Lower lobe of right lung (tissue), 2 donors: ENCODE measurements around the gene MCTP1. TPM values are rescaled to one million over a fixed set of nuclear protein-coding genes. Genes with fewer than 3 reads are reported as not detected.

Experiments
- ATAC-seq, 2 donors: fragments of 200-7000 bp; cut with Tn5 transposase; one replicate each; pipeline ENCODE4 v1.9.1; 2020 to 2022; ENCODE audit warnings: mild to moderate bottlenecking in 2 of 2, moderate library complexity in 2 of 2
- DNase-seq: peaks from one replicate; pipeline ENCODE4 v3.0.0-alpha.2; 2020
- H3K27ac ChIP-seq: fragments of 200-600 bp; one replicate; pipeline ENCODE4 v1.8.0; 2022
- H3K27me3 ChIP-seq: fragments of 200-600 bp; one replicate; pipeline ENCODE4 v1.8.0; 2022; ENCODE audit warnings: low read depth
- H3K36me3 ChIP-seq: fragments of 200-600 bp; one replicate; pipeline ENCODE4 v1.8.0; 2022; ENCODE audit warnings: mild to moderate bottlenecking
- H3K4me1 ChIP-seq: fragments of 200-600 bp; one replicate; pipeline ENCODE4 v1.8.0; 2022
- H3K4me3 ChIP-seq: fragments of 200-600 bp; one replicate; pipeline ENCODE4 v1.8.0; 2022; ENCODE audit warnings: mild to moderate bottlenecking
- H3K9me3 ChIP-seq: fragments of 200-600 bp; one replicate; pipeline ENCODE4 v1.8.0; 2022
- intact Hi-C: fragments of 100-400 bp; cut with DNase I; formaldehyde crosslinking; loops from one replicate; pipeline ENCODE4 v1.11.0; 2022
- total RNA-seq: library from RNA; stranded (reverse); fragmentation: NEBNext Ultra II Directional; extraction: Animal tissue kit (Norgen Biotek cat#: 25700); gene quantifications from one replicate; pipeline ENCODE4 v1.2.1, GENCODE V29; 2021
- TF ChIP-seq, protein P1 (sequence below): fragments of 200-600 bp; IDR thresholded peaks from one replicate; pipeline ENCODE4 v1.8.0; 2022; ENCODE audit warnings: antibody characterized with exemption, mild to moderate bottlenecking
- donor health status: DM: no; HTN: yes; CAD: no; lungs with severe emphysema.

MCTP1 gene
- total RNA-seq, 1 donor from 2014 or later: 38.7 TPM

- DNase-seq (no peak), ATAC-seq (no peak)
- TF ChIP-seq, protein P1, sequence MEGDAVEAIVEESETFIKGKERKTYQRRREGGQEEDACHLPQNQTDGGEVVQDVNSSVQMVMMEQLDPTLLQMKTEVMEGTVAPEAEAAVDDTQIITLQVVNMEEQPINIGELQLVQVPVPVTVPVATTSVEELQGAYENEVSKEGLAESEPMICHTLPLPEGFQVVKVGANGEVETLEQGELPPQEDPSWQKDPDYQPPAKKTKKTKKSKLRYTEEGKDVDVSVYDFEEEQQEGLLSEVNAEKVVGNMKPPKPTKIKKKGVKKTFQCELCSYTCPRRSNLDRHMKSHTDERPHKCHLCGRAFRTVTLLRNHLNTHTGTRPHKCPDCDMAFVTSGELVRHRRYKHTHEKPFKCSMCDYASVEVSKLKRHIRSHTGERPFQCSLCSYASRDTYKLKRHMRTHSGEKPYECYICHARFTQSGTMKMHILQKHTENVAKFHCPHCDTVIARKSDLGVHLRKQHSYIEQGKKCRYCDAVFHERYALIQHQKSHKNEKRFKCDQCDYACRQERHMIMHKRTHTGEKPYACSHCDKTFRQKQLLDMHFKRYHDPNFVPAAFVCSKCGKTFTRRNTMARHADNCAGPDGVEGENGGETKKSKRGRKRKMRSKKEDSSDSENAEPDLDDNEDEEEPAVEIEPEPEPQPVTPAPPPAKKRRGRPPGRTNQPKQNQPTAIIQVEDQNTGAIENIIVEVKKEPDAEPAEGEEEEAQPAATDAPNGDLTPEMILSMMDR: no peak
- peaks cover 10% of the 10 kb centered on the region for H3K36me3 ChIP-seq
- intact Hi-C loops: no loop called here
- no peaks in the 10 kb centered on the region for H3K27me3 ChIP-seq
- no peaks in the 10 kb centered on the region for H3K4me1 ChIP-seq
- H3K4me3 ChIP-seq: no peak overlapping the region
- H3K27ac ChIP-seq: no peak overlapping the region
- H3K9me3 ChIP-seq: no peaks in the 10 kb centered on the region
Measured at GRCh38 chr5:94941122-94941755, 343.7 kb downstream of the MCTP1 start.

DNA sequence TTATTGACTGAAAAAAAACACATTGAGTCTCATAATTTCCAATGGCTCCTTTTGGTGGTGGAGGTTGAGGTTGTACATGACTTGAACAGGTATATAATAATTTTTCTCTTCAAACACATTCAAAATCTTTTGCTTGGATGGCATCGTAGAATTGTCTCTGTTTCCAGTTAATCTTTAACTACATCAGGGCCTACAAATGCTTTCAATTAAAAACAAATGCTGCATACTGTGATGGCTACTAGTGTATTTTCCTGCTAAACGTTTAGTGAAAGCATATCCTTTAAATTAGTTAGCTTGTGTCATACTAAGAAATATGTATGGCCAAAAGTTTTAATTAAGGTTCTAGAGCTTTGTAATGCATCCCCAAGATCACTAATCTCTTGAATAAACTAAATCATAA lies 352.6 kb downstream of the MCTP1 start:
- DNase-seq (no peak), ATAC-seq (no peak)
- H3K27ac ChIP-seq: no peak overlapping the region
- intact Hi-C loops: no loop called here
- no peaks in the 10 kb centered on the region for H3K27me3 ChIP-seq
- TF ChIP-seq, protein P1: no peak
- no peaks in the 10 kb centered on the region for H3K36me3 ChIP-seq
- no peaks in the 10 kb centered on the region for H3K9me3 ChIP-seq
- H3K4me3 ChIP-seq: no peak overlapping the region
- H3K4me1 ChIP-seq: no peaks in the 10 kb centered on the region

- TF ChIP-seq, protein P1: no peak
- H3K4me1 ChIP-seq: no peaks in the 10 kb centered on the region
- ATAC-seq (no peak), DNase-seq (no peak)
- intact Hi-C loops: no loop called here
- H3K36me3 ChIP-seq: no peaks in the 10 kb centered on the region
- H3K4me3 ChIP-seq: no peak overlapping the region
- no peaks in the 10 kb centered on the region for H3K27me3 ChIP-seq
- H3K9me3 ChIP-seq: no peaks in the 10 kb centered on the region
- no peak overlapping the region for H3K27ac ChIP-seq
Measured at GRCh38 chr5:94928891-94929290, 356.0 kb downstream of the MCTP1 start.

GRCh38 chr5:94920570-94920969 lies 364.3 kb downstream of the MCTP1 start:
- no peaks in the 10 kb centered on the region for H3K36me3 ChIP-seq
- DNase-seq (no peak), ATAC-seq (no peak)
- no peak overlapping the region for H3K27ac ChIP-seq
- H3K27me3 ChIP-seq: no peaks in the 10 kb centered on the region
- H3K9me3 ChIP-seq: no peaks in the 10 kb centered on the region
- intact Hi-C loops: no loop called here
- no peaks in the 10 kb centered on the region for H3K4me1 ChIP-seq
- no peak overlapping the region for H3K4me3 ChIP-seq
- TF ChIP-seq, protein P1: no peak

DNA sequence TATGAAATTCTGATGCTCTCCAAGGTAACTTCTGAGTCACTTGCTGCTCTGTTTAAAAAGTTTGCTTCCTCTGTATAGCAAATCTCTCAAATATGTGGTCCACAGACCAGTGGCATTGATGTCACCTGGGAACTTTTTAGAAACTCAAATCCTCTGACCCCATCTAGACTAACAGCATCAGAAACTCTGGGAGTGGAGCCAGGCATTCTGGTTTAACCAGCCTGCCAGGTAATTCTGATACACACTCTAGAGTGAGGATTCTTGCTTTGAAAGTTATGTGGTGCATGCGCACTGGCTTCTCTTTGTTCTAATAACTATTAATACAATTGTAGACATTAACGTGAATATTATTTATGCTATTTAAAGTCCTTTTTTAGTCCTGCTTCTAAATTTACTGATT lies 368.3 kb downstream of the MCTP1 start:
- Histone ChIP-seq H3K36me3 (peaks cover 4% of the 10 kb centered on the region), H3K27me3 (no peaks in the 10 kb centered on the region), H3K4me1 (no peaks in the 10 kb centered on the region), H3K27ac (no peak overlapping the region), H3K4me3 (no peak overlapping the region), H3K9me3 (no peaks in the 10 kb centered on the region)
- intact Hi-C loops: no loop called here
- ATAC-seq (peak in 1 of 2 donors; percentile 32), DNase-seq (no peak)
- TF ChIP-seq, protein P1: no peak
